Left kidney (tissue), 8 donors: ENCODE measurements around the gene ZNF766. TPM values are rescaled to one million over a fixed set of nuclear protein-coding genes. Genes with fewer than 3 reads are reported as not detected.
"Not testable (repeated sequence)": the region's sequence is repeated elsewhere in the genome, so short reads cannot be mapped to it uniquely, and the experiment has no call there.

ENCODE experiments used
- DNase-seq: peaks from one replicate; pipeline ENCODE4 v3.0.0-alpha.2; 2013
- long read RNA-seq, 8 donors: transcript quantifications; one replicate each; lab custom pipeline, GENCODE V29; 2026
- polyA plus RNA-seq: library from polyadenylated mRNA; unstranded; fragments of 120-200 nt; gene quantifications from one replicate; pipeline ENCODE4 v1.2.1, GENCODE V29; 2013; ENCODE audit not compliant: insufficient read length

Gene ZNF766
- polyA plus RNA-seq = 22.0 TPM
- long read RNA-seq, donor 1, full-length matches to known transcripts = 5 of 5 reads
- long read RNA-seq, donor 1, partial matches to known transcripts = 0 of 5 reads
- long read RNA-seq, donor 1, other reads (novel, unspliced or antisense) = 0 of 5 reads
- long read RNA-seq, donor 2, full-length matches to known transcripts = 1 of 1 reads
- long read RNA-seq, donor 2, partial matches to known transcripts = 0 of 1 reads
- long read RNA-seq, donor 2, other reads (novel, unspliced or antisense) = 0 of 1 reads
- long read RNA-seq, donor 3, full-length matches to known transcripts = 2 of 2 reads
- long read RNA-seq, donor 3, partial matches to known transcripts = 0 of 2 reads
- long read RNA-seq, donor 3, other reads (novel, unspliced or antisense) = 0 of 2 reads
- long read RNA-seq, donor 4, full-length matches to known transcripts = 1 of 1 reads
- long read RNA-seq, donor 4, partial matches to known transcripts = 0 of 1 reads
- long read RNA-seq, donor 4, other reads (novel, unspliced or antisense) = 0 of 1 reads
- long read RNA-seq, donor 5, full-length matches to known transcripts = 5 of 5 reads
- long read RNA-seq, donor 5, partial matches to known transcripts = 0 of 5 reads
- long read RNA-seq, donor 5, other reads (novel, unspliced or antisense) = 0 of 5 reads
- long read RNA-seq, donor 6, full-length matches to known transcripts = 6 of 6 reads
- long read RNA-seq, donor 6, partial matches to known transcripts = 0 of 6 reads
- long read RNA-seq, donor 6, other reads (novel, unspliced or antisense) = 0 of 6 reads
- long read RNA-seq, donor 7, full-length matches to known transcripts = 3 of 3 reads
- long read RNA-seq, donor 7, partial matches to known transcripts = 0 of 3 reads
- long read RNA-seq, donor 7, other reads (novel, unspliced or antisense) = 0 of 3 reads
- long read RNA-seq, donor 8, full-length matches to known transcripts = 4 of 4 reads
- long read RNA-seq, donor 8, partial matches to known transcripts = 0 of 4 reads
- long read RNA-seq, donor 8, other reads (novel, unspliced or antisense) = 0 of 4 reads

GRCh38 chr19:52269338-52270261 is at the start of gene ZNF766:
Gene ZNF766, plus strand, starts transcription at chr19:52269587. Its CDS starts 27 bp downstream, at chr19:52269614.
- peak; percentile 93 for DNase-seq

DNA sequence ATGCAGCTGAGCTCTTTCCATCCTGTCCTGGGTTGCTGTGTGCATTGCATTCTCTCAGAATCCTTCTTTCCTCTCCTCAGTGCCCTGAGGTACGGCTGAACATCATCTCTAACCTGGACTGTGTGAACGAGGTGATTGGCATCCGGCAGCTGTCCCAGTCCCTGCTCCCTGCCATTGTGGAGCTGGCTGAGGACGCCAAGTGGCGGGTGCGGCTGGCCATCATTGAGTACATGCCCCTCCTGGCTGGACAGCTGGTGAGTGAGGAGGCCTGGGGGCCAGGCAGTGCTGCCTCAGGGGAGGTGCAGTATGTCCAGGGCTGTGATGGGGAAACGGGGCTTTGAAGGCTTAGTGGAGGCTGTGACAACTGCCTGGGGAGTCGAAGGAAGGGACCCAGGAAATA is 49.8 kb upstream of the ZNF766 start:
- no peak for DNase-seq

- no peak for DNase-seq
These were observed 48.4 kb upstream of the ZNF766 start for GRCh38 chr19:52221031-52221430.

GRCh38 chr19:52221831-52222375 is 47.5 kb upstream of the ZNF766 start:
- no peak for DNase-seq

DNA sequence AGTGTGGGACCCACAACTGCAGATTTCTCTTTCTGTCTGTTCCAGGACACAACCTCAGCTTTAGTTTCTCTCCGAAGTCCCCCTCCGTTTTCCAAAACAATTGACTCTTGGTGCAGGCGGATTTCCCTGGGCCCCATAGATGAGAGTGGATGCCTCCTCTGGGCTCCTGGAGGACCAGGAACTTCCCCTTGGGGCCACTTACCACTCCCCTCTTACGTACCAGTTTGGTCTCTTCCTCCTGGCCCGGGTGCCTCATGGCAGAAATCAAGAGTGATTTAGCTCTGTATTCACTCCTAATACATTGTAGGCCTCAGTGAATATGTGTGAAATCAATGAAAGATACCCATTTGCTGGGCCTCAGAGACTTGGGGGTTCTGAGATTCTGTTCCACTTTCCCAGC is 45.2 kb upstream of the ZNF766 start:
- DNase-seq = no peak

- DNase-seq = no peak
These were observed 42.7 kb upstream of the ZNF766 start for GRCh38 chr19:52226652-52227051.

GRCh38 chr19:52227196-52227940 is 42.0 kb upstream of the ZNF766 start:
- DNase-seq = no peak

DNA sequence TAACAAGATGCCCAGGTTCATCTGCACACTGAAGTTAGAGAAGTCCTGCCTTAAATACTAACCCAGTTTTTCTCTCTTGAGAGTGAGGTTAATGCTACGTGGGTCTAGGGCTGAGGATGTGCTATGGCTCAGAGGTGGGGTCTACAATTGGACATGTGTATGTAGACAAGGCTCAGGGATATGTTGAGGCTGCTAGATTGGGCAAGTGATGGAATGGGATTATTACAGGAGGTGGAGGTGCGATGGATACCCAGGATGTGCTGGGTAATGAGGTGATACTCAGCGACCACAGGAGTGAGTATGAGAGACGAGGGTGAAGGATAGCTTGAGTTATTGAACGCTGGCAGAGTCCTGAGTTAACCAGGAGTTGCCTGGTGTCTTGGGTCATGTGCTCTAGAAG is 41.4 kb upstream of the ZNF766 start:
- no peak for DNase-seq

DNA sequence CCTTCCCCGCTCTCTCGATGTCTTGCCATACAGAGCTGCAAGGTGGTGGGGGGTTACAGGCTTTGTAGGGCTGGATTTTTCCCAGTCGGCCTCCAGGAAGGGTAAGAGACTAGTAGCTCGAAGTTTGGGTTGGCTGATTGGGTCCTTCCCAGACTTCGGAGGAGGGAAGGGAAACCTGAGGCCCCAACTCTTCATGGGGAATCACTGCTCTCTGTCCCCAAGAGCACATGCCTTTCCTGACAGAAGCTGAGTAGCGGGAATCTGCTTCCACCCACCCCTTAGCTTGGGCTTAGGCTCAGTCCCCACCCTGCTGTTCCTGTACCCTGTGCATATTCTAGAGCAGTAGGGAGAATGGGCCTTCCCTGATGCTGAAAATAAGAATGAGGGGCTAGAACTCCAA is 39.9 kb upstream of the ZNF766 start:
- no peak for DNase-seq

GRCh38 chr19:52230685-52231084 is 38.7 kb upstream of the ZNF766 start:
- no peak for DNase-seq

DNA sequence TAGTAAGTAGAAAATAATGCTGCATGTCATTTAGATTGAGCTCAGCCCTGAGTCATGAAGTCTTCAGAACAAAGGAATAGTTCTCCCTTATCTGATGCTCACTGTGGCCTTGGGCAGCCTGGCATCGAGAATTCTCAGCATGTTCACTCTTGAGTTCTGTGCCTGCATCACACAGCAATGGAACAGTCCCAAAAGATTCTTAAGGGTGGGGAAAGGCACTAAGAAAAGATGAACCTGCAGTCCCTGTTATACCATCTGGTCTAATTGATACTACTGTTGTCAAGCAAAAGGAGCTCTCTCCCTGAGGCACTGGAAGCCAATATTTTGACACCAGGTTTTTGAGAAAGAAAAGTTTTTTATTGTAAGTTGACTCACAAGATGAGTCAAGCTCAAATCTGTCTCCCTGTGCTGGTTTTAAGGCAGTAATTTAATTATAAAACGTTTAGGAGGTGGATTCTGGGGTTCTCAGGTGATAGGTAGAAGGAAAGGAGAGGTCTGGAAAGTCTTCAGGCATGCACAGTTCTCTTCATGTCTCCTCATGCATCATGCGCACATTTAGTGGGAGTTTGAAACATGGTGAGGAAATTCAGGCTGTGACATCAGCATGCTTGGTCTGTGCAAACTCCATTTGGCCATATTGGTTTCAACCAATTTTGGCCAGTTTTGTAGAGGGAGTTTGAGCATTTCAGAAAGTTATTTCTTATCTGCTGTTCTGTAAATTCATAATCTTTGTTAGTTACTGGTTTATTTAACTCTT is 38.1 kb upstream of the ZNF766 start:
- no peak for DNase-seq

DNA sequence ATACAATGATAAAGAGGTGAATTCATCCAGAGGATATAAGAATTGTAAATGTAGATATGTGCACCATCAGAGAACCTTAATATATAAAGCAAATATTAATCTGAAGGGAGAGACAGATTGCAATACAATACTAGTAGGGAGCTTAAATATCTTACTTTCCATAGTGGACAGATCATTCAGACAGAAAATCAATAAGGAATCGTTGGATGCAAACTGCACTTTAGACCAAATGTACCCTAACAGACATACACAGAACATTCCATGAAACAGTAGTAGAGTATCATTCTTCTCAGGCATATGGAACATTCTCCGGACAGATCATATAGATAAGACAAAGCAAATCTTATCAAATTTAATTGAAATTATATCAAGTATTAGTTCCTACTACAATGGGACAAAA is 35.0 kb upstream of the ZNF766 start:
- no peak for DNase-seq

DNA sequence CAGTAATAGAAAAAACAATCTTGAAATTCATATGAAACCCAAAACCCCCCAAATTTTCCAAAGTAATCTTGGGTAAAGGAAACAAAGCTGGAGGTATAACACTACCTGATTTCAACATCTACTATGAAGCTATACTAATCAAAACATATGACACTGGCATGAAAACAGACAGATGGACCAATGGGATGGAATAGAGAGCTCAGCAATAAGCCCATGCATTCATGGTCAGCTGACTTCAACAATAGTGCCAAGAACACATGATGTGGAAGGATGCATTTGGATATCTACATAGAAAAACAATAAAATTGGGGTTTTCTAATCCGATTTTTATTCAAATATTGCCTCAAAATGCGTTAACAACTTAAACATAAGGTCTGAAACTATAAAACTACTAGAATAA is 32.2 kb upstream of the ZNF766 start:
- DNase-seq = no peak

DNA sequence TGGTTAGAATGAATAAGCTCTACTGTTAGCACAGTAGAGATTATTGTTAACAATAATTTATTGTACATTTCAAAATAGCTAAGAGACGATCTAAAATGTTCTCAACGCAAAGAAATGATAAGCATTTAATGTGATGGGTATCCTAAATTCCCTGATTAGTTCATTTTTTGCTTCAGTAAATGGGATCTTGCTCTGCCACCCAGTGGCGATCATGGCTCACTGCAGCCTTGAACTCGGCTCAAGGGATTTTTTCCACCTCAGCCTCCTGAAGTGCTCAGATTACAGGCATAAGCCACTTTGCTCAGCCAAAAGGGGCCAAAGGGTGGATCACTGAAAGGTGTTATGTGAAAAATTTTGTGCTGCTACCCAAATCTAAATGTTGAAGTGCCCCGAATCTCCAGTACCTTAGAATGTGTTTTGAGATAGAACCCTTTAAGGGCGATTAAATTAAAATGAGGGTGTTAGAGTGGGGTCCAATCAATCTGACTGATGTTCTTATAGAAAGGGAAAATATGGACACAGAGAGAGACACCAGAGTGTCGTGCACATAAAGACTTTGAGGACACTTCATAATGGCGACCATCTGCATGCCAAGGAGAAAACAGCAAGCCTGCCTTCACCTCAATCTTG is 31.5 kb upstream of the ZNF766 start:
- peak; percentile 54 for DNase-seq

GRCh38 chr19:52244021-52244420 is 25.4 kb upstream of the ZNF766 start:
- DNase-seq = no peak

DNA sequence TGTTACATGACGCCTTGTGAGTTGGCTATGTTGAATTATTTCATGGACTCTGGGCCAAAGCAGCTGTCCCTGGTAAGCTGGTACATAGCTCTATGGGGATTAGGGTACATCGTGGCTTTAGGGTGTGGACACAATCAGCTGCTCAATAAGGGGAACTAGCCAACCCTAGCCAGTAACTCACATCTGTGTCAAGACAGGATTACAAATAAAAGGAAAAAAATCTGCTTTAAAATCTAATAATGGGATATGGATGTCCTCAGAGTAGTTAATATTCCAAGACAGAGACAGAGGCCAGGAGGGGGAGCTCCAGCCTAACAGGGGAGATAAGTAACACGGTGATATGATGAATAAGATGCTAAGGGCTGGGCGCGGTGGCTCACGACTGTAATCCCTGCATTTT is 21.1 kb upstream of the ZNF766 start:
- DNase-seq = peak; percentile 24

- DNase-seq = no peak
These were observed 11.0 kb upstream of the ZNF766 start for GRCh38 chr19:52258426-52258825.

GRCh38 chr19:52265556-52265955 is 3.8 kb upstream of the ZNF766 start:
- DNase-seq = not testable (repeated sequence)

- DNase-seq = peak; percentile 11
These were observed 989 bp downstream of the ZNF766 start for GRCh38 chr19:52270266-52270885.
